Measurements from ENCODE around the gene SPDYA. TPM values are rescaled to one million over a fixed set of nuclear protein-coding genes. Genes with fewer than 3 reads are reported as not detected.
A peak's percentile ranks its signal among the peaks of the same experiment; 100 is the strongest.

SPDYA gene
- total RNA-seq, 2 experiments from 2014 or later: 12.7 to 12.8 TPM

DNA sequence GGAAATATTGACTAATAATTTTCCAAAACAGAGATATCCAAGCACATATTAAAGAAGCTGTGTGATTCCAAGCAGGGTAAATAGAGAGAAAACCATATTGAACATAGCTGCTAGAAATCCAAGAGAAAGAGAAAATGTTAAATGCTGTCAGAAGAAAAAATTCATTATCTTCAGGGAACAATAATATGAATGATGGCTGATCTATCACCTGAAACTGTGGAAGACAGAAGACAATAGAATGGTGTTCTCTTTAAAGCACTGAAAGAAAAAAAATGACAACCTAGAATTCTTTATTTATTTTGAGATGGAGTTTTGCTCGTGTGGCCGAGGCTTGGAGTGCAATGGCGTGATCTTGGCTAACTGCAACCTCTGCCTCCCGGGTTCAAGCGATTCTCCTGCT is 41.7 kb upstream of the SPDYA start:
- Mint-ChIP-seq H3K4me1 (ENCODE audit: low read depth) (peaks cover 98% of the 10 kb centered on the region), H3K27ac (peak overlapping the region; percentile 7), H3K9me3 (no peaks in the 10 kb centered on the region), H3K36me3 (ENCODE audit: low read depth) (peaks cover 6% of the 10 kb centered on the region), H3K27me3 (no peaks in the 10 kb centered on the region), H3K4me3 (no peak overlapping the region)
- intact Hi-C loops (cut with DNase I, micrococcal nuclease): no loop called here
- Histone ChIP-seq H3K9me3 (ENCODE audit: control insufficient read depth in 1 of 2, insufficient read depth in 1 of 2, low read length in 2 of 2) (no peaks in the 10 kb centered on the region), H3K4me3 (ENCODE audit: low read length) (no peak overlapping the region), H3K4me1 (ENCODE audit: insufficient read depth, low read length) (peaks cover 37% of the 10 kb centered on the region), H3K27ac (ENCODE audit: low read depth in 1 of 2, low read length in 2 of 2) (no peak overlapping the region), H3K27me3 (ENCODE audit: control insufficient read depth in 1 of 2, insufficient read depth in 2 of 2, low read length in 2 of 2) (no peaks in the 10 kb centered on the region), H3K36me3 (ENCODE audit: insufficient read depth, low read length) (no peaks in the 10 kb centered on the region)
- TF ChIP-seq, protein P1, sequence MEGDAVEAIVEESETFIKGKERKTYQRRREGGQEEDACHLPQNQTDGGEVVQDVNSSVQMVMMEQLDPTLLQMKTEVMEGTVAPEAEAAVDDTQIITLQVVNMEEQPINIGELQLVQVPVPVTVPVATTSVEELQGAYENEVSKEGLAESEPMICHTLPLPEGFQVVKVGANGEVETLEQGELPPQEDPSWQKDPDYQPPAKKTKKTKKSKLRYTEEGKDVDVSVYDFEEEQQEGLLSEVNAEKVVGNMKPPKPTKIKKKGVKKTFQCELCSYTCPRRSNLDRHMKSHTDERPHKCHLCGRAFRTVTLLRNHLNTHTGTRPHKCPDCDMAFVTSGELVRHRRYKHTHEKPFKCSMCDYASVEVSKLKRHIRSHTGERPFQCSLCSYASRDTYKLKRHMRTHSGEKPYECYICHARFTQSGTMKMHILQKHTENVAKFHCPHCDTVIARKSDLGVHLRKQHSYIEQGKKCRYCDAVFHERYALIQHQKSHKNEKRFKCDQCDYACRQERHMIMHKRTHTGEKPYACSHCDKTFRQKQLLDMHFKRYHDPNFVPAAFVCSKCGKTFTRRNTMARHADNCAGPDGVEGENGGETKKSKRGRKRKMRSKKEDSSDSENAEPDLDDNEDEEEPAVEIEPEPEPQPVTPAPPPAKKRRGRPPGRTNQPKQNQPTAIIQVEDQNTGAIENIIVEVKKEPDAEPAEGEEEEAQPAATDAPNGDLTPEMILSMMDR (IDR thresholded peaks at IDR 0.05): no peak
- ATAC-seq (ENCODE audit: poor library complexity) (no peak), DNase-seq (no peak)
- CTCF ChIA-PET: interaction anchor here (0.8 kb wide), 1 partner anchor 13 kb away, joined by 3 read pairs; no protein-coding TSS in a partner anchor
- POLR2A ChIA-PET: interaction anchor here (0.7 to 2.2 kb wide), 4 partner anchors 15 to 174 kb away, joined by 3 to 7 read pairs (median 3); partner anchors contain the start of gene PPP1CB

DNA sequence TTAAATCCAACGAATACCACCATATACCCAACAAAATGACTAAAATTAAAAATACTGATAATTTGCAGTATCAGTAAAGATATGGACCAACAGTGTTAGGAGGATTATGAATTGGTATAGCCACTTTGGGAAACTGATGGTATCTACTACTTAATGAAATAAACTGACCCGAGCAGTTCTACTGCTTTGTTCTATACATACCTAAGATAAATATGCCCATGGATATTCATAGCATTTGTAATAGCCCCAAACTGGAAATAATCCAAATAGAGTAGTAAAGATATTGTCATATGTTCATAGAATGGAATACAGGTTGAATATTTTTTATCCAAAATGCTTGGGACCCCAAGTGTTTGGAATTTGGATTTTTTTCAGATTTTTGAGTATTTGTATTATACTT is 38.3 kb upstream of the SPDYA start:
- ChIA-PET CTCF (no interaction called here), POLR2A (no interaction called here)
- no peak for ATAC-seq (ENCODE audit: poor library complexity)
- Histone ChIP-seq H3K27me3 (ENCODE audit: control insufficient read depth in 1 of 2, insufficient read depth in 2 of 2, low read length in 2 of 2) (no peaks in the 10 kb centered on the region), H3K4me3 (ENCODE audit: low read length) (no peak overlapping the region), H3K4me1 (ENCODE audit: insufficient read depth, low read length) (peaks cover 28% of the 10 kb centered on the region), H3K36me3 (ENCODE audit: insufficient read depth, low read length) (peaks cover 12% of the 10 kb centered on the region), H3K9me3 (ENCODE audit: control insufficient read depth in 1 of 2, insufficient read depth in 1 of 2, low read length in 2 of 2) (no peaks in the 10 kb centered on the region), H3K27ac (ENCODE audit: low read depth in 1 of 2, low read length in 2 of 2) (no peak overlapping the region)
- H3K27ac Mint-ChIP-seq: no peak overlapping the region
- peaks cover 27% of the 10 kb centered on the region for H3K36me3 Mint-ChIP-seq (ENCODE audit: low read depth)
- intact Hi-C loops (cut with DNase I, micrococcal nuclease): no loop called here
- TF ChIP-seq, protein P1 (IDR thresholded peaks at IDR 0.05): no peak
- peak overlapping the region; percentile 0 for H3K4me3 Mint-ChIP-seq
- no peak for DNase-seq
- no peaks in the 10 kb centered on the region for H3K27me3 Mint-ChIP-seq
- H3K4me1 Mint-ChIP-seq (ENCODE audit: low read depth): peaks cover 93% of the 10 kb centered on the region
- no peaks in the 10 kb centered on the region for H3K9me3 Mint-ChIP-seq

DNA sequence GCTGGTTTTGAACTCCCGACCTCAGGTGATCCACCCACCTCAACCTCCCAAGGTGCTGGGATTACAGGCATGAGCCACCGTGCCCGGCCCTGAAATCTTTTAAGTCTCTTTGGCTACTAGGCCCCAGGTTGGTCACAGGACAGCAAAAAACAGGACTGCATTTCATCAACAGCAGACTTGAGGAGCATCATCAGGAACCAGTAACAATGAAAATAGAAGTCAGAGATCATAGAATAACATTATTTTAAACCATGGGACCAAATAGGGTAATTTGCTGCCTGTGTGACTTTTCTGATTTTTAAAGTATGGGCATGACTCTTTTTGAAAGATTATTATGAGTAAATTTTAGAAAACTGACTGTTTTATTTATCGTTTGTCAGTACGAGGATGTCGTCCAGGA is 34.2 kb upstream of the SPDYA start:
- ChIA-PET POLR2A (no interaction called here), CTCF (interaction anchor here (3.0 kb wide), 1 partner anchor 210 kb away, joined by 13 read pairs; no protein-coding TSS in a partner anchor)
- Mint-ChIP-seq H3K27me3 (no peaks in the 10 kb centered on the region), H3K27ac (no peak overlapping the region), H3K4me1 (ENCODE audit: low read depth) (peaks cover 75% of the 10 kb centered on the region), H3K4me3 (no peak overlapping the region), H3K36me3 (ENCODE audit: low read depth) (peaks cover 65% of the 10 kb centered on the region), H3K9me3 (no peaks in the 10 kb centered on the region)
- Histone ChIP-seq H3K4me3 (ENCODE audit: low read length) (no peak overlapping the region), H3K9me3 (ENCODE audit: control insufficient read depth in 1 of 2, insufficient read depth in 1 of 2, low read length in 2 of 2) (no peaks in the 10 kb centered on the region), H3K27ac (ENCODE audit: low read depth in 1 of 2, low read length in 2 of 2) (no peak overlapping the region), H3K36me3 (ENCODE audit: insufficient read depth, low read length) (peaks cover 52% of the 10 kb centered on the region), H3K4me1 (ENCODE audit: insufficient read depth, low read length) (peaks cover 8% of the 10 kb centered on the region), H3K27me3 (ENCODE audit: control insufficient read depth in 1 of 2, insufficient read depth in 2 of 2, low read length in 2 of 2) (no peaks in the 10 kb centered on the region)
- TF ChIP-seq, protein P1 (IDR thresholded peaks at IDR 0.05): no peak
- DNase-seq (no peak), ATAC-seq (ENCODE audit: poor library complexity) (no peak)
- intact Hi-C loops (cut with DNase I, micrococcal nuclease): loop anchor here in 1 of 2 experiments (5.0 kb wide), 1 partner anchor 534 kb away; no protein-coding TSS in a partner anchor
